Activated CD4-positive, CD25-positive, alpha-beta regulatory T cell (primary cell): ENCODE results near the gene ZNF669.
"Not testable (repeated sequence)": the region's sequence is repeated elsewhere in the genome, so short reads cannot be mapped to it uniquely, and the experiment has no call there.

Experiments
- DNase-seq, 4 experiments: peaks; one replicate each; lab custom pipeline; 2025; lab: John Stamatoyannopoulos, UW

ZNF669 gene

DNA sequence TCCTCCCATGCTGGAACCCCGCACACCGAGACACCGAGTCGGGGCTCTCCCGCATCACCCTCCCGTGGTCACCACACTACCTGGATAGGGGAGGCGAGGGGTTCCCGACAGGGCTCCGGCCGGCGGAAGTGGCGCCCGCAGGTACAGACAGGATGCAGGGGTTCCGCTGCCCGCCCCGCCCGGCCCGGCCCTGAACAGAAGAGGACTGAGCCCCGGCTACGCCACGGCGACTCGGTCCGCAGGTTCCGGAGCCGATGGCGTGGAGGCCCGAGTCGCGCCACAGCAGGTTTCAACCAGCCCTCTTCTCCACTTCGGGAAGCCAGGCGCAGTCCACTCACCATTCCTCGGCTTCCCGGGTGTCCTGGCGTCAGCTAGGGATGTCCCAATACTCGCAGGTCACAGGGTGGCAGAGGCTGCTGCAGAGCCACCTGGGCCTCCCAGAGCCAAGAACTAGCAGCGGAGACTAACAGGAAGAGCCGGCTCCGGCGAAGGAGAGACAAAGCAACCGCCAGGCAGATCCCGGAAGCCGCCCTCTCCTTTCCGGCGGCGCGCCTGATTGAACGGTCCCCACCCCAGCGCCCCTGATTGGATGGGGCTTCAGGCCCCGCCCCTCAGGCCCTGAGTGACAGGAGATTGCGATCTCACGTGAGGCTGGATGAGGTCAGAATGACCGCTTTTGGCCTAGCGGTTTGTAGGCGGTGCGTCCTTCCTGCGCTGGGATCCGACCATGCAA lies at the start of gene ZNF669:
ZNF669 (minus strand) TSS at position 498 of the 733 bp plus-strand sequence; CDS start at position 341, 157 bp downstream.
- DNase-seq, result peak; percentile 82 to 88 (median 86)

DNA sequence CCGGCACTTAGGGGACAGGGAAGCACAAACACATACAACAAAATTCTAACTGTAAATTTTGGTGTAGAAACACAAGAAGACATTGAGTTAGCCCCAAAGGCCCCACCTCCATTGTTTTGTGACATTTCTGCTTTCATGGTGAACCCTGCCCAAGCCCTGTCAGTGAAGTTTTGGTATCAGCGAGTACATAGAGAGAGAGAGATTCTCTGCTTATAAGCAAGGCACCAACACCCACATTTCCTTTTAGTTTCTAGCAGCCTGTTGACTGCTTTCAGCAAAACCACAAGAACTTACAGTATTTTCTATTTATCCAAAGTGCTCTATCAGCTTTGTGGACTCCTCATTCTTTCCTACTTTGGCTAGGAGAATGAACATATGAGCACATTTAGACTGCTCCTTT lies 43.6 kb upstream of the ZNF669 start:
- no peak for DNase-seq

DNA sequence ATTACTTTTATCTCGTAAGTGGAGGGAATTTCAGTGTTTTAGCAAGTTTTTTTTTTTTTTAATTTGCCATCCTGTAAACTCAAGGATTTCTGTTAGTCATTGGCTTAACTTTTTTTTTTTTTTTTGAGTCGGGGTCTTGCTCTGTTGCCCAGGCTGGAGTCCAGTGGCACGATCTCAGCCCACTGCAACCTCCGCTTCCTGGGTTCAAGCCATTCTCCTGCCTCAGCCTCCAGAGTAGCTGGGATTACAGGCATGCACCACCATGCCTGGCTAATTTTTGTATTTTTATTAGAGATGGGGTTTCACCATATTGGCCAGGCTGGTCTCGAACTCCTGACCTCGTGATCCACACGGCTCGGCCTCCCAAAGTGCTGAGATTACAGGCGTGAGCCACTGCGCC lies 43.0 kb upstream of the ZNF669 start:
- DNase-seq, result not testable (repeated sequence)

DNA sequence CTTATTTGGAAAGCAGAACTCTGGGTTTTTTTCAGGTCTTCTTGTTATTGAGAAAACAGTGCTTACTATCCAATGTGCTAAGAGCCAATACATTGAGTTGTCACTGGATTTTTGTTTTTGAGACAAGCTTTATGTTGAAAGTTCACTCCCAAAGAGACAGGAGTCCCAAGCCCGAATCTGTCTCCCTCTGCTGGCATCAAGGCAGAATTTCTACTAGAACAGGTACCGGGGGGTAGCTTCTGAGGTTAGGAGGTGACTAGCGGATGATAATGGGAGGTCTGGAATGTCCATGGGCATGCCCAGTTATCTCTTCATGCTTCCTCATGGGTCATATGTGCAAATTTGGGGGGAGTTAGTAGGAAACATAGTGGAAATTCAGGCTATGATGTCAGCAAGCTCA lies 42.5 kb upstream of the ZNF669 start:
- DNase-seq, result no peak

GRCh38 chr1:247145279-247145678 lies 41.1 kb upstream of the ZNF669 start:
- DNase-seq, result no peak

GRCh38 chr1:247139557-247139956 lies 35.4 kb upstream of the ZNF669 start:
- DNase-seq, result not testable (repeated sequence)

DNA sequence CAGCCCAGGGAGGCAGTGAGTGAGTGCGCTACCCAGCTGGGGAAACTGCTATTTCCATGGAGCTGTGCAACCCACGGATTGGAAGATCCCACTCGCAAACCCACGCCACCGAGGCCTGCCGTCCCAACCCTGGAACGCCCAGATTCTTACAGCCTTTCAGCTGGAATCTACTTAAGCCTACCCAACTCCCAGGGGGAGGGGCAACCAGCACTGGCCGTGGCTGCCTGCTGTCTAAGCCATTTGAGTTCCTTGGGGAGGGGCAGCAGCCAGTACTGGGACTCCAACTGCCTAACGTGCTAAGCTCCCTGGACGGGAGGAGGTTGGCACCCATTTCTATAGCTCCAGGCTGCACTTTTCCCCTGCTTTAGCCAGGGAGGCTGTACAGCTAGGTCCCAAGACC lies 27.1 kb upstream of the ZNF669 start:
- DNase-seq, result no peak

GRCh38 chr1:247127519-247128282 lies 23.5 kb upstream of the ZNF669 start:
- not testable (repeated sequence) for DNase-seq

DNA sequence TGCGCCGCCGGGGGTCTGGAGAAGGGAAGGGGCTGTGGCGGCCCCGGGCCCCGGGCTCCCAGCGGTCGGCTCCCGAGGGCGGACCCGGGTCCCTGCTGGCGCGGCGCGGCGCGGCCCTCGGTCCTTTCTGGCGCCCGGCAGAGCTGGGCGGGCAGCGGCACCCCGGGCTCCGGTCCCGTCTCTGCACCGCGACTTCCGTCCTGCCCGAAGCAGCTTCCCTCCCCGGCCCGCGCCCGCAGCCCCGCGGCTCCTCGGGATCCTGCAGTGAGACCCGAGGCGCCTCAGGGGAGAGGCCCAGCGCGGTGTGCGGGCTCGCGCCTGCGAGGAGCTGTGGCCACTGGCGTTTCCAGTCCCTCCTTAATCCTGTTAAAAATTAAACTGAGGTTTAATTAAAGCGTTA lies 22.4 kb upstream of the ZNF669 start:
- DNase-seq, result not testable (repeated sequence)

DNA sequence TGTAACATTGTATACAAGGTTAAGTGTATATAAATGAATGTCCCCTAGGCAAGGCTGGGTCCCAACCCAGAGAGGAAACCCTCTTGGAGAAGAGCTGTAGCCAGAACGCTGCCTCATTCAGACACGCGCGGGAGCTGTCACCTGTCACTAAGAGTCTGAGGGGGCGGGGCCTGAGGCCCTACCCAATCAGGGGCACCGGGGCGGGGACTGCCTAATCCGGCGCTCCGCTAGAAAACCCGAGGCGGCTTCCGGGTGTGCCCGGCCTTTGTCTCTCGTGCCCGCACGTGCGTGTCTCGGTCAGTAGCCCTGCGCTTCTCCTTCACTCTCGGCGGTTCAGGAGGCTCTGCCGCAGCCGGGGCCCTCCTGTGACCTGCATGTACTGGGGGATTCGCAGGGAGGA lies 22.0 kb upstream of the ZNF669 start:
- DNase-seq, result not testable (repeated sequence)

DNA sequence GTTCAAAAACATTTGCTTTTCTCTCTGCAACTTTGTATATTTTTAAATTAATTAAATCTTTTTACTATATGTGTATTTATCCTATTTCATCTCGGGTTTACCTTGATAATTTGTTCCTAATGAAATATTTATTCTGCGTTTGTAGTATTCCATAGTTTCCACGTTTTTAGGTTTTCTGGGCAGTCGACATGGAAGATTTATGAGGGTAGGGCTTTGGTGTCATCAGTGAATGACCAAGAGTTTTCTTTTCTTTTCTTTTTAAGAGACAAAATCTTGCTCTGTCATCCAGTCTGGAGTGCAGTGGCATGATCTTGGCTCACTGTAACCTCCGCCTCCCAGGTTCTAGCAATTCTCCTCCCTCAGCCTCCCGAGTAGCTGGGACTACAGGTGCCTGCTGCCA lies 17.2 kb upstream of the ZNF669 start:
- no peak for DNase-seq

- not testable (repeated sequence) for DNase-seq
Observed at GRCh38 chr1:247120408-247120668, 16.2 kb upstream of the ZNF669 start.

DNA sequence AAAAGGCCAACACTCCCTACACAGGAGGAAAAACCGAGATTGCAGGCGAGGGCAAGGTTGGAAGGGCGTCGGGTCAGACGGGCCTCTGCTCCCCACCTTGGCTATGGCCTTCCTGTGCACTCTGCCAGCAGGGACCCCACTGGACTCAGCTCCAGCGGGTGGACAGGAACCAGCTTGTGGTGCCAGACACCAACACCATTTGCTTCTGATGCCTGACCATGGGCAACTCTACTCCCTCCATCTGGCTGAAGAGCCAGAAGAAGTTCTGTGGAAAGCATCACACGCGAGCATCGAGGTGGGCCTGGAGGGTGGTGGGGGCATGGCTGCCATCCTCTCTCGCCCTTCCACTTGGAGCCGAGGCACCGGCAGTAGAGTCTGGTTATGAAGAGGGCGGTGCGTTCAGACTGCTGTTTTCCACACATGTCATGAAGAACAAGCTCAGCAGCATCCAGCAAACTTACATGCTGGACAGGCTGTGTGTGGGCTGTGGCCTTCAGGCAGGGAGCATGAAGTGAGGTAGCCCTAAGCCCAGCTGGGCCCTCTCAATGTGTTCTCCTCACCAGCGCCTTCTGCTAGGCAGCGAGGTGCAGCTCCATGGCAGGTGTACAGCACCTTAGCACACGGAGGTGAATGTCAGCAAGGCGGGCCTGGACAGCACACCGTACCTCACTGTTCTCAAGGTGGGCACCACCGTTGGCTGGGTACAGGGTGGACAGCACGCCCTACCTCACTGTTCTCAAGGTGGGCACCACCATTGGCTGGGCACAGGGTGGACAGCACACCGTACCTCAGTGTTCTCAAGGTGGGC lies 15.6 kb upstream of the ZNF669 start:
- no peak for DNase-seq

- DNase-seq, result peak in 1 of 4 experiments; percentile 16
Observed at GRCh38 chr1:247118946-247119446, 14.8 kb upstream of the ZNF669 start.

DNA sequence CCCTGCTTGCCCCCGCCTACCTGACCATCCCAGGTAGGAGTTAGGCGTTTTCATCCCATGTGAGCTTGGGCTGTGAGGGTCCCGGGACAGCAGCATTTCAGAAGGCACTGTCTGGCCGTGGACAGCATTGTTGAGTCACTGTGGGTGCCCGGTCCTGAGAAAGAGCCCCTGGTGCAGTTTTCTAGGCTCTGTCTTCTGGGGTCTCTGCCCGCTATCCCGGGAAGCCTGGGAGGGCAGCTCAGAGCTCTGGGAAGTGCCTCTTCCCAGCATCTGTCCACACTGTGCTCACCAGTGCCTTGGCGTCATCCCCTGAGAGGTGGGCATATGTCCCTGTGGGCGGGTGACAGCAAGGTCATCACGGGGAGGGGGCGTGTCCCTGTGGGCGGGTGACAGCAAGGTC lies 11.4 kb upstream of the ZNF669 start:
- DNase-seq, result no peak

GRCh38 chr1:247115141-247115510 lies 11.0 kb upstream of the ZNF669 start:
- no peak for DNase-seq

DNA sequence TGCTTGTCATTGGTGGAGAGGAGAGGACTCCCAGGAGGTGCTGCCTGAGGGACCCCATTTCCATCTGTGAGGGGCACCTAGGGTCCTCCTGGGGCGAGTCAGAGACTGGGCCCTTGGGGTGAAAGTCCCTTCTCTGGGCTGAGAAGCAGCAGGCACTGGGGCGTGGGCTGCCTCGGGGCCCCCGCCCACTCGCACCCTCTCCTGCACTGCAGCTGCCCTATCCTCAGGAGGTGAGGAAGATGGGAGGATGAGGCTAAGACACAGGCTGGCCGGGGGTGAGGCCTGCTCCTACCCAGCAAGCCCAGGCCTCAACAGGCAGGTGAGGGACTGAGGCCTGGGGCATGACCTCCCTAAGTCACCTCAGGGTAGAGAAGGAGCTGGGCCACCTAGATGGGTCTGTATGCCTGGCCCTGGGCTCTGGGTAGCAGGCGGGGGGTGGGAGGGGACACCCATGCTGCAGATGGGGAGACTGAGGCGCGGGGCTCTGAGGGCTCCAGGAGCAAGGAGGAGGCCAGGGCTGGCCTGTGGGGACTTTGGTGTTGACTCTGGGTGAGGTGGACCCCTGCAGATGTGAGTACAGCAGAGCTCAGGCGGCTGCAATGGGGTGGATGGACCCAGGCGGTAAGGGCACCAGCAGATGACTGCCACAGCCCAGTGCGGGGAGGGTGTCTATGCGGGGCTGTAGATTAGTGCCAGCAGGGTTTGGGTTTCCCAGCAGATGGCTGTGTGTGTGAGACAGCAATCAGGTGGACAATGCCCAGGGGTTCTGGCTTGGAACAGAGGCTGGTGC lies 10.4 kb upstream of the ZNF669 start:
- no peak for DNase-seq

DNA sequence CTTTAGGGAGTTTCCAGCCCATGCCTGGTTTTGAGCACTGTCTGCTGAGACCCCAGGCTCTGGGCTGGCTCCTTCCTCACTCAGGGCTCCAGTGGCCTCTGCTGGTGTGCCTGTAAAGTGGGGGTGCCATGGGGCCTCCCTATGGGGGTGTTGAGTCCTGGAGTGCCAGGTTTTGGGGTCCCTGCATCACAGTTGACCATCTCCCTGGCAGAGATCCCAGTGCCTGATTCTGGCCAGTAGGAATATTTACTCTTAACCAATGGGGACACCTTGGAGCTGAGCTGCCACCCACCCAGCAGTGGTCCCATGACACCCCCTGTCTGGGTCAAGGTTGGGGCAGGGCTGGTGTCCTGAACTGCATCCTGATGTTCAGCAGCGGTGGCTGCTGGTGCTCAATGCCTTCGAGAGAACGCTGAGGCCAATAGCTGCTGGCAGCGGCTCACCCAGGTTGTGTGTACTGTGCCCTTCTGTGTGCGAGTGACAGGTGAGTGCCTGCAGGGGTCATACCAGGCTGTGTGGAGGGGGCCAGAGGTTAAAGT lies 9.6 kb upstream of the ZNF669 start:
- DNase-seq, result no peak

DNA sequence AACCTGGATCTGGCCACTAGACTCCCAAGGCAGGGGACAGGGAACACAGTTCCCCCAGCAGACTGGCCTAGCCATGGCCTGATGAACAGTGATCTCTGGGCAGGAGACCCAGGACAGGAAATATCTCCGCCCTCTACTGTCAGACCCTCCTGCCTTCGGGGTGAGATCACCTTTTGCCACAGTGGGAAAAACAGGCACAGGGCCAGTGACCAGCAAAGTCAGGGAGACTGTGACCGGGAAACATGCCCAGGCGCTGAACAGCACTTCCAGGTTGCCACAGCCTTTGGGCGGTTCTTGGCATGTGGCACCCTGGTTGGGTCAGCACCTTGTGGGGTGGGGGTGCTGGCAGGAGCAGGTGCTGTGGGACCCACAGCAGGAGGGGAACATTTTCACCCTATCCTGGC lies 8.9 kb upstream of the ZNF669 start:
- DNase-seq, result no peak

DNA sequence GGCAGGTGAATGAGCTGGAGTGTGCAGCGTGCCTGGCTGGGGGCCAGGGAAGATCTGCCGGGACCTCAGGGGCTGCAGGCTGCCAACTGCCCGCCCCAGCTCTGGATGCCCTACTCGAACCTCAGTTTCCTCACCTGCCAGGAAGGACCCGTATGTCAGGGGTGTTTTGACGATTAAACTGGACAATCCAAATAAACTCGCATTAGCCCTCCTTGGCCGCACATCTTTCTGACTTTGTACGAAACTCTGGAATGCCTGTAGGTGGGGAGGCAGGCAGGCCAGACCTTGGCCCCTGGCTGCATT lies 8.3 kb upstream of the ZNF669 start:
- DNase-seq, result no peak

DNA sequence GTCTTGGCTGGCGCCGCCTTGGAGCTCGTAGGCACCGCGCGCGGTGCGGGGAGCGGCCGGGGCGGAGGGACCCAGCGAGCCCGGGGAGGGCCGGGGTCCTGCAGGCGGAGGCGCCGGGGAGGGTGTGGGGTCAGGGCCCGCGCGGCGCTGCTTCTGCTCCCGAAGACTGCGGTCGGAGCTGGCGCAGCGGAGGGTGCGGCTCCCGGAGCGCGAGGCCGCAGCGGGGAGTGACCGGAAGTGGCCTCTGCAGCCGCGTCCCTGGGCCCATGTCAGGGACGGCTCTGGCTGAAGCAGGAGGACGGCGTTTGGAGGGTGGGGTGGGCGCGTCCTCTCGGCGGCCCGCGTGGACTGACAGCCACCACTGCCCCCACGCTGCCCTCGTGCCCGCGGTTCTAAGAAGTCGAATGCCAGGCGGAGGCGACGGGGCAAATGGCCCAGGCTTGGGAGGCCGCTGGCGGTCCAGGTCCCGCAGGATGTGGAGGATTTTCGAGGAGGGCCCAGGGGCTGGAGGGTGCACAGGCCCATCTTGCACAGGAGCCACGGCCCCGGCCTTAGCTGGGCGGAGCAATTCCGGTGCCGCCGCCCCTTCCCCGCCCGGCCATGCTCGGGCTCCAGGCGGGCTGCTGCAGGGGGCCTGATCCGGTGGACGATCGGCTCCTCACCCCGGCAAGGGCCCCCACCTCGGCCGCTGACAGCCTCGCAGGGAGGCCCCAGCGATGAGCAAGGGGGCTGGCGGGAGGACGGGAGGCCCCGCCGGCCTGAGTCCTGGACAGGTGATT lies 7.7 kb upstream of the ZNF669 start:
- no peak for DNase-seq
